Measurements from ENCODE around the gene RCL1. TPM values are rescaled to one million over a fixed set of nuclear protein-coding genes. Genes with fewer than 3 reads are reported as not detected.
A peak's percentile ranks its signal among the peaks of the same experiment; 100 is the strongest.

Gene RCL1
- total and polyA plus RNA-seq, 2 of the 13 experiments (the other 11 are each of a cell fraction or from before 2014, with no cell fraction given) = 22.3 to 31.6 TPM

DNA sequence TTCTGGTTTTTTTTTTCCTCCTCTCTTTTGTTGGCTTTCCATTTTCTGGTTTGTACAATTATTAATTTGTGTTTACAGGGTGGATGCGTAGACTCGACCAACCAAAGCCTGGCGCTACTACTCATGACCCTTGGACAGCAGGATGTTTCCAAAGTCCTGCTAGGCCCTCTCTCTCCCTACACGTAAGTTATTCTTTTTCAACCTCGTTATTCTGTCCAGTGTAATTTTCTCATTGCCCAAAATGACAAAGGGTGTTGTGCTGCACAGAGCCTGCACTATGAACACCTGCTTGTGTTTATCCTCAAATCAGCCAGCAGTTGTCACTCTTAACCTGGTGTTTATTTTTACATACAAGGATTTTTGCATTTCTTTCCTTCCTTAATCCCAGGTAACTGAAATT lies 56.6 kb downstream of the RCL1 start (continued):
- TF ChIP-seq ASH2L (IDR thresholded peaks at IDR 0.05; ENCODE audit: insufficient read length, low read depth, low read length) = peak; percentile 22
- no peak for TF ChIP-seq ZNF10 (CRISPR knock-in tag; IDR thresholded peaks at IDR 0.05; ENCODE audit: borderline replicate concordance, low read depth)
- TF ChIP-seq, protein P1, sequence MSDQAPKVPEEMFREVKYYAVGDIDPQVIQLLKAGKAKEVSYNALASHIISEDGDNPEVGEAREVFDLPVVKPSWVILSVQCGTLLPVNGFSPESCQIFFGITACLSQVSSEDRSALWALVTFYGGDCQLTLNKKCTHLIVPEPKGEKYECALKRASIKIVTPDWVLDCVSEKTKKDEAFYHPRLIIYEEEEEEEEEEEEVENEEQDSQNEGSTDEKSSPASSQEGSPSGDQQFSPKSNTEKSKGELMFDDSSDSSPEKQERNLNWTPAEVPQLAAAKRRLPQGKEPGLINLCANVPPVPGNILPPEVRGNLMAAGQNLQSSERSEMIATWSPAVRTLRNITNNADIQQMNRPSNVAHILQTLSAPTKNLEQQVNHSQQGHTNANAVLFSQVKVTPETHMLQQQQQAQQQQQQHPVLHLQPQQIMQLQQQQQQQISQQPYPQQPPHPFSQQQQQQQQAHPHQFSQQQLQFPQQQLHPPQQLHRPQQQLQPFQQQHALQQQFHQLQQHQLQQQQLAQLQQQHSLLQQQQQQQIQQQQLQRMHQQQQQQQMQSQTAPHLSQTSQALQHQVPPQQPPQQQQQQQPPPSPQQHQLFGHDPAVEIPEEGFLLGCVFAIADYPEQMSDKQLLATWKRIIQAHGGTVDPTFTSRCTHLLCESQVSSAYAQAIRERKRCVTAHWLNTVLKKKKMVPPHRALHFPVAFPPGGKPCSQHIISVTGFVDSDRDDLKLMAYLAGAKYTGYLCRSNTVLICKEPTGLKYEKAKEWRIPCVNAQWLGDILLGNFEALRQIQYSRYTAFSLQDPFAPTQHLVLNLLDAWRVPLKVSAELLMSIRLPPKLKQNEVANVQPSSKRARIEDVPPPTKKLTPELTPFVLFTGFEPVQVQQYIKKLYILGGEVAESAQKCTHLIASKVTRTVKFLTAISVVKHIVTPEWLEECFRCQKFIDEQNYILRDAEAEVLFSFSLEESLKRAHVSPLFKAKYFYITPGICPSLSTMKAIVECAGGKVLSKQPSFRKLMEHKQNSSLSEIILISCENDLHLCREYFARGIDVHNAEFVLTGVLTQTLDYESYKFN (CRISPR knock-in tag; conservative IDR thresholded peaks at IDR 0.05) = peak; percentile 82
- TF ChIP-seq IKZF4 (CRISPR knock-in tag; IDR thresholded peaks at IDR 0.05; ENCODE audit: borderline replicate concordance, low read depth, not compliant biosample characterization) = no peak
- 0 out of 2 replicates have a peak, but pooled peaks have one; percentile 23 for TF ChIP-seq RCOR2 (CRISPR knock-in tag; IDR thresholded peaks at IDR 0.05)
- TF ChIP-seq TBX3 (IDR thresholded peaks at IDR 0.05; ENCODE audit: borderline replicate concordance) = no peak
- peak; percentile 51 for TF ChIP-seq HNF4G (IDR thresholded peaks at IDR 0.05; ENCODE audit: borderline replicate concordance, low read depth, low read length)
- TF ChIP-seq HNF4G (CRISPR knock-in tag; IDR thresholded peaks at IDR 0.05; ENCODE audit: borderline replicate concordance, low read depth) = peak; percentile 43; the same call in 1 of the 2 replicates
- TF ChIP-seq, protein P2, sequence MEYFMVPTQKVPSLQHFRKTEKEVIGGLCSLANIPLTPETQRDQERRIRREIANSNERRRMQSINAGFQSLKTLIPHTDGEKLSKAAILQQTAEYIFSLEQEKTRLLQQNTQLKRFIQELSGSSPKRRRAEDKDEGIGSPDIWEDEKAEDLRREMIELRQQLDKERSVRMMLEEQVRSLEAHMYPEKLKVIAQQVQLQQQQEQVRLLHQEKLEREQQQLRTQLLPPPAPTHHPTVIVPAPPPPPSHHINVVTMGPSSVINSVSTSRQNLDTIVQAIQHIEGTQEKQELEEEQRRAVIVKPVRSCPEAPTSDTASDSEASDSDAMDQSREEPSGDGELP (IDR thresholded peaks at IDR 0.05; ENCODE audit: borderline replicate concordance, low read depth) = 0 out of 2 replicates have a peak, but pooled peaks have one; percentile 5
- TF ChIP-seq ZNF121 (CRISPR knock-in tag; IDR thresholded peaks at IDR 0.05) = 0 out of 2 replicates have a peak, but pooled peaks have one; percentile 24
- TF ChIP-seq, protein P3, sequence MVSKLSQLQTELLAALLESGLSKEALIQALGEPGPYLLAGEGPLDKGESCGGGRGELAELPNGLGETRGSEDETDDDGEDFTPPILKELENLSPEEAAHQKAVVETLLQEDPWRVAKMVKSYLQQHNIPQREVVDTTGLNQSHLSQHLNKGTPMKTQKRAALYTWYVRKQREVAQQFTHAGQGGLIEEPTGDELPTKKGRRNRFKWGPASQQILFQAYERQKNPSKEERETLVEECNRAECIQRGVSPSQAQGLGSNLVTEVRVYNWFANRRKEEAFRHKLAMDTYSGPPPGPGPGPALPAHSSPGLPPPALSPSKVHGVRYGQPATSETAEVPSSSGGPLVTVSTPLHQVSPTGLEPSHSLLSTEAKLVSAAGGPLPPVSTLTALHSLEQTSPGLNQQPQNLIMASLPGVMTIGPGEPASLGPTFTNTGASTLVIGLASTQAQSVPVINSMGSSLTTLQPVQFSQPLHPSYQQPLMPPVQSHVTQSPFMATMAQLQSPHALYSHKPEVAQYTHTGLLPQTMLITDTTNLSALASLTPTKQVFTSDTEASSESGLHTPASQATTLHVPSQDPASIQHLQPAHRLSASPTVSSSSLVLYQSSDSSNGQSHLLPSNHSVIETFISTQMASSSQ (IDR thresholded peaks at IDR 0.05; ENCODE audit: low read depth) = peak; percentile 37; the same call in 1 of the 2 replicates
- TF ChIP-seq, protein P3 (CRISPR knock-in tag; IDR thresholded peaks at IDR 0.05; ENCODE audit: borderline replicate concordance) = no peak
- 0 out of 2 replicates have a peak, but pooled peaks have one; percentile 47 for TF ChIP-seq PITX1 (CRISPR knock-in tag; IDR thresholded peaks at IDR 0.05)
- TF ChIP-seq, protein P4, sequence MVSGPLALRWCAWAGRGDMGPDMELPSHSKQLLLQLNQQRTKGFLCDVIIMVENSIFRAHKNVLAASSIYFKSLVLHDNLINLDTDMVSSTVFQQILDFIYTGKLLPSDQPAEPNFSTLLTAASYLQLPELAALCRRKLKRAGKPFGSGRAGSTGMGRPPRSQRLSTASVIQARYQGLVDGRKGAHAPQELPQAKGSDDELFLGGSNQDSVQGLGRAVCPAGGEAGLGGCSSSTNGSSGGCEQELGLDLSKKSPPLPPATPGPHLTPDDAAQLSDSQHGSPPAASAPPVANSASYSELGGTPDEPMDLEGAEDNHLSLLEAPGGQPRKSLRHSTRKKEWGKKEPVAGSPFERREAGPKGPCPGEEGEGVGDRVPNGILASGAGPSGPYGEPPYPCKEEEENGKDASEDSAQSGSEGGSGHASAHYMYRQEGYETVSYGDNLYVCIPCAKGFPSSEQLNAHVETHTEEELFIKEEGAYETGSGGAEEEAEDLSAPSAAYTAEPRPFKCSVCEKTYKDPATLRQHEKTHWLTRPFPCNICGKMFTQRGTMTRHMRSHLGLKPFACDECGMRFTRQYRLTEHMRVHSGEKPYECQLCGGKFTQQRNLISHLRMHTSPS (CRISPR knock-in tag; IDR thresholded peaks at IDR 0.05; ENCODE audit: low read depth) = no peak
- TF ChIP-seq, protein P5, sequence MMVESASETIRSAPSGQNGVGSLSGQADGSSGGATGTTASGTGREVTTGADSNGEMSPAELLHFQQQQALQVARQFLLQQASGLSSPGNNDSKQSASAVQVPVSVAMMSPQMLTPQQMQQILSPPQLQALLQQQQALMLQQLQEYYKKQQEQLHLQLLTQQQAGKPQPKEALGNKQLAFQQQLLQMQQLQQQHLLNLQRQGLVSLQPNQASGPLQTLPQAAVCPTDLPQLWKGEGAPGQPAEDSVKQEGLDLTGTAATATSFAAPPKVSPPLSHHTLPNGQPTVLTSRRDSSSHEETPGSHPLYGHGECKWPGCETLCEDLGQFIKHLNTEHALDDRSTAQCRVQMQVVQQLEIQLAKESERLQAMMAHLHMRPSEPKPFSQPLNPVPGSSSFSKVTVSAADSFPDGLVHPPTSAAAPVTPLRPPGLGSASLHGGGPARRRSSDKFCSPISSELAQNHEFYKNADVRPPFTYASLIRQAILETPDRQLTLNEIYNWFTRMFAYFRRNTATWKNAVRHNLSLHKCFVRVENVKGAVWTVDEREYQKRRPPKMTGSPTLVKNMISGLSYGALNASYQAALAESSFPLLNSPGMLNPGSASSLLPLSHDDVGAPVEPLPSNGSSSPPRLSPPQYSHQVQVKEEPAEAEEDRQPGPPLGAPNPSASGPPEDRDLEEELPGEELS (CRISPR knock-in tag; IDR thresholded peaks at IDR 0.05) = peak; percentile 52
- TF ChIP-seq RARA (CRISPR knock-in tag; IDR thresholded peaks at IDR 0.05) = peak; percentile 31; the same call in 1 of the 2 replicates

Measured in HepG2 (cell line).